ENCODE results near the gene OR5J2. TPM values are rescaled to one million over a fixed set of nuclear protein-coding genes. Genes with fewer than 3 reads are reported as not detected.
"Not testable (repeated sequence)": the region's sequence is repeated elsewhere in the genome, so short reads cannot be mapped to it uniquely, and the experiment has no call there.

OR5J2 gene
- total and polyA plus RNA-seq, 4 donors, result not detected

- no peak for DNase-seq
- no peaks in the 10 kb centered on the region for H3K4me1 ChIP-seq (ENCODE audit: control insufficient read depth in 5 of 5, insufficient read depth in 5 of 5, low read length in 5 of 5)
- H3K27me3 ChIP-seq (ENCODE audit: control insufficient read depth in 3 of 3, insufficient read depth in 3 of 3, low read length in 2 of 3), result no peaks in the 10 kb centered on the region
- no peaks in the 10 kb centered on the region for H3K36me3 ChIP-seq (ENCODE audit: control insufficient read depth in 4 of 4, insufficient read depth in 4 of 4, low read length in 4 of 4)
- no peak overlapping the region for H3K4me3 ChIP-seq
- TF ChIP-seq CTCF (IDR thresholded peaks at IDR 0.05; ENCODE audit: control extremely low read depth, extremely low read depth), result no peak
- no peak overlapping the region for H3K9ac ChIP-seq (ENCODE audit: insufficient read depth in 1 of 2, low read length in 2 of 2)
- peaks cover 0 to 4% (median 1%) of the 10 kb centered on the region in 4 donors for H3K9me3 ChIP-seq (ENCODE audit: control insufficient read depth in 4 of 4, insufficient read depth in 3 of 4, low read length in 3 of 4)
- WGBS, 2 donors, result 56 to 63% methylated on average over 1 of the region's 1 CpG
- no peak for ATAC-seq (ENCODE audit: insufficient read depth, low FRiP score)
- H3K27ac ChIP-seq (ENCODE audit: low read depth in 1 of 2, low read length in 1 of 2), result no peak overlapping the region
Measured at GRCh38 chr11:56207790-56208189, 31.4 kb downstream of the OR5J2 start.

GRCh38 chr11:56214537-56214936, 38.1 kb downstream of the OR5J2 start:
- Histone ChIP-seq H3K9me3 (ENCODE audit: control insufficient read depth in 4 of 4, insufficient read depth in 3 of 4, low read length in 3 of 4) (peaks cover 0 to 3% (median 1%) of the 10 kb centered on the region in 4 donors), H3K4me1 (ENCODE audit: control insufficient read depth in 5 of 5, insufficient read depth in 5 of 5, low read length in 5 of 5) (no peaks in the 10 kb centered on the region), H3K4me3 (no peak overlapping the region), H3K36me3 (ENCODE audit: control insufficient read depth in 4 of 4, insufficient read depth in 4 of 4, low read length in 4 of 4) (no peaks in the 10 kb centered on the region), H3K27me3 (ENCODE audit: control insufficient read depth in 3 of 3, insufficient read depth in 3 of 3, low read length in 2 of 3) (no peaks in the 10 kb centered on the region), H3K9ac (ENCODE audit: insufficient read depth in 1 of 2, low read length in 2 of 2) (no peak overlapping the region), H3K27ac (ENCODE audit: low read depth in 1 of 2, low read length in 1 of 2) (no peak overlapping the region)
- ATAC-seq (ENCODE audit: insufficient read depth, low FRiP score), result no peak
- no peak for TF ChIP-seq CTCF (IDR thresholded peaks at IDR 0.05; ENCODE audit: control extremely low read depth, extremely low read depth)
- DNase-seq, result no peak
- 66 to 72% methylated on average over 2 of the region's 2 CpGs for WGBS, 2 donors

- WGBS, 2 donors, result 79 to 85% methylated on average over 5 of the region's 5 CpGs
- not testable (repeated sequence) for H3K36me3 ChIP-seq (ENCODE audit: control insufficient read depth in 4 of 4, insufficient read depth in 4 of 4, low read length in 4 of 4); H3K9me3 ChIP-seq (ENCODE audit: control insufficient read depth in 4 of 4, insufficient read depth in 3 of 4, low read length in 3 of 4); H3K27me3 ChIP-seq (ENCODE audit: control insufficient read depth in 3 of 3, insufficient read depth in 3 of 3, low read length in 2 of 3); H3K9ac ChIP-seq (ENCODE audit: insufficient read depth in 1 of 2, low read length in 2 of 2); H3K4me1 ChIP-seq (ENCODE audit: control insufficient read depth in 5 of 5, insufficient read depth in 5 of 5, low read length in 5 of 5); H3K27ac ChIP-seq (ENCODE audit: low read depth in 1 of 2, low read length in 1 of 2); H3K4me3 ChIP-seq; ATAC-seq (ENCODE audit: insufficient read depth, low FRiP score); DNase-seq
Measured at GRCh38 chr11:56219735-56220134, 43.3 kb downstream of the OR5J2 start.

Other genes starting within 250 kb of the OR5J2 start
- not detected for gene OR5I1, start 240.2 kb upstream of the OR5J2 start, total RNA-seq
- gene OR5I1, start 240.2 kb upstream of the OR5J2 start, polyA plus RNA-seq, result not detected
- gene OR10AG1, start 206.7 kb upstream of the OR5J2 start, total RNA-seq, result not detected
- not detected for gene OR10AG1, start 206.7 kb upstream of the OR5J2 start, polyA plus RNA-seq
- not detected for gene OR5F1, start 182.0 kb upstream of the OR5J2 start, total RNA-seq
- gene OR5F1, start 182.0 kb upstream of the OR5J2 start, polyA plus RNA-seq, result not detected
- gene OR5AS1, start 149.0 kb upstream of the OR5J2 start, total RNA-seq, result not detected
- gene OR5AS1, start 149.0 kb upstream of the OR5J2 start, polyA plus RNA-seq, result not detected
- gene OR8I2, start 83.3 kb upstream of the OR5J2 start, total RNA-seq, result not detected
- not detected for gene OR8I2, start 83.3 kb upstream of the OR5J2 start, polyA plus RNA-seq
- gene OR8H2, start 72.9 kb upstream of the OR5J2 start, total RNA-seq, result not detected
- gene OR8H2, start 72.9 kb upstream of the OR5J2 start, polyA plus RNA-seq, result not detected
- not detected for gene OR8H3, start 54.2 kb upstream of the OR5J2 start, total RNA-seq
- gene OR8H3, start 54.2 kb upstream of the OR5J2 start, polyA plus RNA-seq, result not detected
- gene OR8J3, start 36.4 kb upstream of the OR5J2 start, total RNA-seq, result not detected
- gene OR8J3, start 36.4 kb upstream of the OR5J2 start, polyA plus RNA-seq, result not detected
- not detected for gene OR8K5, start 16.3 kb upstream of the OR5J2 start, total RNA-seq
- not detected for gene OR8K5, start 16.3 kb upstream of the OR5J2 start, polyA plus RNA-seq
- gene OR5T2, start 57.6 kb downstream of the OR5J2 start, total RNA-seq, result not detected
- gene OR5T2, start 57.6 kb downstream of the OR5J2 start, polyA plus RNA-seq, result not detected
- not detected for gene OR5T3, start 75.6 kb downstream of the OR5J2 start, total RNA-seq
- not detected for gene OR5T3, start 75.6 kb downstream of the OR5J2 start, polyA plus RNA-seq
- not detected for gene OR5T1, start 97.5 kb downstream of the OR5J2 start, total RNA-seq
- gene OR5T1, start 97.5 kb downstream of the OR5J2 start, polyA plus RNA-seq, result not detected
- not detected for gene OR8H1, start 115.6 kb downstream of the OR5J2 start, total RNA-seq
- gene OR8H1, start 115.6 kb downstream of the OR5J2 start, polyA plus RNA-seq, result not detected
- not detected for gene OR8K3, start 138.5 kb downstream of the OR5J2 start, total RNA-seq
- not detected for gene OR8K3, start 138.5 kb downstream of the OR5J2 start, polyA plus RNA-seq
- gene OR8K1, start 169.4 kb downstream of the OR5J2 start, total RNA-seq, result not detected
- gene OR8K1, start 169.4 kb downstream of the OR5J2 start, polyA plus RNA-seq, result not detected
- gene OR8J1, start 177.7 kb downstream of the OR5J2 start, total RNA-seq, result not detected
- gene OR8J1, start 177.7 kb downstream of the OR5J2 start, polyA plus RNA-seq, result not detected
- not detected for gene OR8U1, start 199.0 kb downstream of the OR5J2 start, total RNA-seq
- not detected for gene OR8U1, start 199.0 kb downstream of the OR5J2 start, polyA plus RNA-seq
- gene OR5AL1, start 236.1 kb downstream of the OR5J2 start, total RNA-seq, result not detected
- not detected for gene OR5AL1, start 236.1 kb downstream of the OR5J2 start, polyA plus RNA-seq

Measured in lung (tissue), 12 donors.